SK-N-SH (cell line): ENCODE data around the gene RBM24. TPM values are rescaled to one million over a fixed set of nuclear protein-coding genes. Genes with fewer than 3 reads are reported as not detected.

Experiments used
- CTCF ChIA-PET: fragments of 300-600, 350-600 bp; formaldehyde crosslinking; extraction: SDS; loops from one replicate; lab custom pipeline; 2021; lab: Yijun Ruan, JAX
- POLR2A ChIA-PET: fragments of 350-600 bp; sonication (Branson Sonifier 250); formaldehyde crosslinking; extraction: SDS; loops from one replicate; lab custom pipeline; 2020; ENCODE audit warnings: antibody characterized with exemption, inconsistent platforms; lab: Yijun Ruan, JAX
- DNase-seq: peaks from one replicate; pipeline ENCODE4 v3.0.0; 2012
- H2AFZ ChIP-seq: fragments of 200-600 bp; sonication (generic); 2 replicates; pipeline ENCODE4 v1.8.1; 2016; ENCODE audit warnings: antibody characterized with exemption, mild to moderate bottlenecking, low read depth
- H3F3A ChIP-seq: fragments of 200-600 bp; sonication (generic); replicated peaks from 2 replicates; pipeline ENCODE3; 2016; ENCODE audit warnings: antibody characterized with exemption, mild to moderate bottlenecking; ENCODE audit not compliant: insufficient read depth
- H3K27ac ChIP-seq, 2 experiments: fragments of 200-500 bp in 1 of 2; fragments of 200-600 bp in 1 of 2; sonication (Bioruptor generic) in 1 of 2; sonication (generic), shearing (Covaris generic) in 1 of 2; 2 replicates each; pipeline versions ENCODE4 v1.5.1 to v1.6.1; 2014 to 2016; ENCODE audit warnings: low read depth in 2 of 2, inconsistent platforms in 1 of 2, low read length in 1 of 2, mild to moderate bottlenecking in 1 of 2, mixed read lengths in 1 of 2
- H3K27me3 ChIP-seq: fragments of 200-600 bp; sonication (generic), shearing (Covaris generic); 2 replicates; pipeline ENCODE4 v1.6.1; 2016; ENCODE audit warnings: mixed run types; ENCODE audit not compliant: insufficient read depth
- H3K36me3 ChIP-seq, 2 experiments: fragments of 200-500 bp in 1 of 2; fragments of 200-600 bp in 1 of 2; sonication (Bioruptor generic) in 1 of 2; sonication (generic) in 1 of 2; replicated peaks in 1 of 2; 2 replicates each; pipeline versions ENCODE3 to v1.5.1; 2014 to 2016; ENCODE audit warnings: low read length in 1 of 2, mild to moderate bottlenecking in 1 of 2; ENCODE audit not compliant: insufficient read depth in 2 of 2, control insufficient read depth in 1 of 2
- H3K4me1 ChIP-seq, 2 experiments: fragments of 200-500 bp in 1 of 2; fragments of 200-600 bp in 1 of 2; sonication (Bioruptor generic) in 1 of 2; sonication (generic), shearing (Covaris generic) in 1 of 2; 2 replicates each; pipeline versions ENCODE4 v1.5.1 to v1.6.1; 2014 to 2016; ENCODE audit warnings: low read depth in 1 of 2, low read length in 1 of 2, mixed run types in 1 of 2; ENCODE audit not compliant: insufficient read depth in 2 of 2, control insufficient read depth in 1 of 2
- H3K4me2 ChIP-seq: fragments of 200-600 bp; sonication (generic), shearing (Covaris generic); 2 replicates; pipeline ENCODE4 v1.6.1; 2017; ENCODE audit warnings: mixed run types
- H3K4me3 ChIP-seq, 2 experiments: fragments of 200-500 bp in 1 of 2; fragments of 200-600 bp in 1 of 2; sonication (Bioruptor generic) in 1 of 2; sonication (generic), shearing (Covaris generic) in 1 of 2; 2 replicates each; pipeline versions ENCODE4 v1.5.1 to v1.8.1; 2014 to 2016; ENCODE audit warnings: low read depth in 2 of 2, inconsistent platforms in 1 of 2, low read length in 1 of 2, mild to moderate bottlenecking in 1 of 2, mixed read lengths in 1 of 2, moderate library complexity in 1 of 2
- H3K79me2 ChIP-seq: fragments of 200-600 bp; sonication (generic); 2 replicates; pipeline ENCODE4 v1.8.1; 2017; ENCODE audit warnings: mild to moderate bottlenecking; ENCODE audit not compliant: insufficient read depth
- H3K9ac ChIP-seq: fragments of 200-600 bp; sonication (generic); 2 replicates; pipeline ENCODE4 v1.6.1; 2017; ENCODE audit warnings: mixed run types
- H3K9me2 ChIP-seq: fragments of 200-600 bp; sonication (generic); 2 replicates; pipeline ENCODE4 v1.6.1; 2017; ENCODE audit warnings: mixed run types
- H3K9me3 ChIP-seq: fragments of 200-600 bp; sonication (generic); 2 replicates; pipeline ENCODE4 v1.6.1; 2017; ENCODE audit warnings: mixed run types, mild to moderate bottlenecking, moderate library complexity
- H4K20me1 ChIP-seq: fragments of 200-600 bp; sonication (generic); 2 replicates; pipeline ENCODE4 v1.6.1; 2017; ENCODE audit warnings: mild to moderate bottlenecking, mixed run types; ENCODE audit not compliant: insufficient read depth
- CHD2 ChIP-seq: fragments of 150-350 bp; IDR thresholded peaks from 2 replicates; pipeline ENCODE4 v1.6.1; 2018; ENCODE audit warnings: low read length; ENCODE audit not compliant: partially characterized antibody
- ELF1 ChIP-seq: IDR thresholded peaks from 2 replicates; pipeline ENCODE4 v1.4.0; 2012
- EZH2phosphoT487 ChIP-seq: fragments of 200-600 bp; sonication (generic); IDR thresholded peaks from 2 replicates; pipeline ENCODE4 v1.6.1; 2017; ENCODE audit warnings: low read depth, mixed run types, mild to moderate bottlenecking, antibody characterized with exemption, moderate library complexity, borderline replicate concordance
- FOSL2 ChIP-seq: IDR thresholded peaks from 2 replicates; pipeline ENCODE4 v1.4.0; 2012; ENCODE audit warnings: low read depth, mild to moderate bottlenecking, moderate library complexity, borderline replicate concordance
- GABPA ChIP-seq: IDR thresholded peaks from 2 replicates; pipeline ENCODE4 v1.4.0; 2012; ENCODE audit warnings: low read depth, mild to moderate bottlenecking
- GATA2 ChIP-seq: sonication (generic); formaldehyde crosslinking; IDR thresholded peaks from 2 replicates; pipeline ENCODE4 v1.5.0; 2020; ENCODE audit warnings: mild to moderate bottlenecking, missing genetic modification reagents
- JUND ChIP-seq: IDR thresholded peaks from 2 replicates; pipeline ENCODE4 v1.4.0; 2012
- MXI1 ChIP-seq: IDR thresholded peaks from 2 replicates; pipeline ENCODE4 v1.6.1; 2012; ENCODE audit warnings: mild to moderate bottlenecking, low read depth, low read length, improper control_type of control experiment
- NFIC ChIP-seq: IDR thresholded peaks from 2 replicates; pipeline ENCODE4 v1.4.0; 2012; ENCODE audit warnings: borderline replicate concordance
- RAD21 ChIP-seq: IDR thresholded peaks from 2 replicates; pipeline ENCODE4 v1.6.1; 2012; ENCODE audit warnings: mild to moderate bottlenecking, low read length
- RCOR1 ChIP-seq: fragments of 150-350 bp; IDR thresholded peaks from 2 replicates; pipeline ENCODE4 v1.6.1; 2017; ENCODE audit warnings: antibody characterized with exemption, low read length
- RFX5 ChIP-seq: IDR thresholded peaks from 2 replicates; pipeline ENCODE4 v1.6.1; 2012; ENCODE audit warnings: mild to moderate bottlenecking, improper control_type of control experiment, low read length
- TAF1 ChIP-seq: IDR thresholded peaks from 2 replicates; pipeline ENCODE4 v1.6.1; 2012; ENCODE audit warnings: low read depth, mild to moderate bottlenecking, low read length, moderate library complexity, borderline replicate concordance
- WGBS: methylation state at CpG from one replicate; pipeline ENCODE4 v1.1.6; 2017; ENCODE audit warnings: low lambda C conversion rate; 5-methylcytosine and 5-hydroxymethylcytosine counted together
- polyA plus RNA-seq, 3 experiments: library from polyadenylated mRNA; depleted of rRNA; stranded (reverse); fragments of >200 nt; gene quantifications; 2 replicates each; pipeline ENCODE4 v1.2.3, GENCODE V29; 2012
- TF ChIP-seq, protein P1 (sequence below): IDR thresholded peaks from 2 replicates; pipeline ENCODE4 v1.4.0; 2012; ENCODE audit warnings: low read depth, borderline replicate concordance
- TF ChIP-seq, protein P2 (sequence below): fragments of 150-350 bp; IDR thresholded peaks from 2 replicates; pipeline ENCODE4 v1.6.1; 2016; ENCODE audit warnings: mild to moderate bottlenecking, low read depth, low read length
- TF ChIP-seq, protein P3 (sequence below): fragments of 150-350 bp; IDR thresholded peaks from 2 replicates; pipeline ENCODE4 v1.6.1; 2017; ENCODE audit warnings: antibody characterized with exemption, low read length, low read depth, borderline replicate concordance
- TF ChIP-seq, protein P4 (sequence below): fragments of 200-600 bp; sonication (generic); IDR thresholded peaks from 2 replicates; pipeline ENCODE4 v1.6.1; 2017; ENCODE audit warnings: antibody characterized with exemption, mild to moderate bottlenecking, moderate library complexity

RBM24 gene
- polyA plus RNA-seq, 1 of the 3 experiments (the other 2 are of a cell fraction): 0.20 TPM

DNA sequence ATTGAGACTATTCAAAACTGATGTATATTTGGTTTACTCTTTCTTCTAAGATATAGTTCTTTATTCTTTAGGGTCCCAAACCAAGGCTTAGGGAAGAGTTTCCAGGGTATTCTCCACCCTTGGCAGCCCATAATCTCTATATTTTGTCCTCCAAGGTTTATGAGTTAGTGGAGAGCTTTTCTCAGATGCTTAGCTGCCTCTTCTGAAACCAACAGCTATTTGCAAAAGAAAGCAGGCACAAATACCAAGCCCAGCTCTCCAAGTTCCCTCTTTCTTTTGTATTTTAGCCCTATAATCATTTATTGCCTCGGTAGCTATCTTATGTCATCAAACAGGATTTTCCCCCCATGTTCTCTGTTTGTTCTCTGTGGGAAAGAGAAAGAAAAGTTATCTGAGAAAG lies 39.1 kb upstream of the RBM24 start:
- no peaks in the 10 kb centered on the region for H3K27me3 ChIP-seq
- 0 out of 2 replicates have a peak, but pooled peaks cover 3% of the 10 kb centered on the region for H3K9me3 ChIP-seq
- TF ChIP-seq, protein P1, sequence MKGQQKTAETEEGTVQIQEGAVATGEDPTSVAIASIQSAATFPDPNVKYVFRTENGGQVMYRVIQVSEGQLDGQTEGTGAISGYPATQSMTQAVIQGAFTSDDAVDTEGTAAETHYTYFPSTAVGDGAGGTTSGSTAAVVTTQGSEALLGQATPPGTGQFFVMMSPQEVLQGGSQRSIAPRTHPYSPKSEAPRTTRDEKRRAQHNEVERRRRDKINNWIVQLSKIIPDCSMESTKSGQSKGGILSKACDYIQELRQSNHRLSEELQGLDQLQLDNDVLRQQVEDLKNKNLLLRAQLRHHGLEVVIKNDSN: no peak
- TF ChIP-seq, protein P2, sequence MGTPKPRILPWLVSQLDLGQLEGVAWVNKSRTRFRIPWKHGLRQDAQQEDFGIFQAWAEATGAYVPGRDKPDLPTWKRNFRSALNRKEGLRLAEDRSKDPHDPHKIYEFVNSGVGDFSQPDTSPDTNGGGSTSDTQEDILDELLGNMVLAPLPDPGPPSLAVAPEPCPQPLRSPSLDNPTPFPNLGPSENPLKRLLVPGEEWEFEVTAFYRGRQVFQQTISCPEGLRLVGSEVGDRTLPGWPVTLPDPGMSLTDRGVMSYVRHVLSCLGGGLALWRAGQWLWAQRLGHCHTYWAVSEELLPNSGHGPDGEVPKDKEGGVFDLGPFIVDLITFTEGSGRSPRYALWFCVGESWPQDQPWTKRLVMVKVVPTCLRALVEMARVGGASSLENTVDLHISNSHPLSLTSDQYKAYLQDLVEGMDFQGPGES: no peak
- TF ChIP-seq EZH2phosphoT487 (no peak), MXI1 (no peak), ELF1 (no peak), GATA2 (CRISPR knock-in tag) (no peak), RFX5 (no peak), NFIC (no peak), FOSL2 (no peak), TAF1 (no peak), RCOR1 (no peak), GABPA (no peak), RAD21 (no peak), JUND (no peak), CHD2 (no peak)
- TF ChIP-seq, protein P3, sequence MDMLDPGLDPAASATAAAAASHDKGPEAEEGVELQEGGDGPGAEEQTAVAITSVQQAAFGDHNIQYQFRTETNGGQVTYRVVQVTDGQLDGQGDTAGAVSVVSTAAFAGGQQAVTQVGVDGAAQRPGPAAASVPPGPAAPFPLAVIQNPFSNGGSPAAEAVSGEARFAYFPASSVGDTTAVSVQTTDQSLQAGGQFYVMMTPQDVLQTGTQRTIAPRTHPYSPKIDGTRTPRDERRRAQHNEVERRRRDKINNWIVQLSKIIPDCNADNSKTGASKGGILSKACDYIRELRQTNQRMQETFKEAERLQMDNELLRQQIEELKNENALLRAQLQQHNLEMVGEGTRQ: no peak
- TF ChIP-seq, protein P4, sequence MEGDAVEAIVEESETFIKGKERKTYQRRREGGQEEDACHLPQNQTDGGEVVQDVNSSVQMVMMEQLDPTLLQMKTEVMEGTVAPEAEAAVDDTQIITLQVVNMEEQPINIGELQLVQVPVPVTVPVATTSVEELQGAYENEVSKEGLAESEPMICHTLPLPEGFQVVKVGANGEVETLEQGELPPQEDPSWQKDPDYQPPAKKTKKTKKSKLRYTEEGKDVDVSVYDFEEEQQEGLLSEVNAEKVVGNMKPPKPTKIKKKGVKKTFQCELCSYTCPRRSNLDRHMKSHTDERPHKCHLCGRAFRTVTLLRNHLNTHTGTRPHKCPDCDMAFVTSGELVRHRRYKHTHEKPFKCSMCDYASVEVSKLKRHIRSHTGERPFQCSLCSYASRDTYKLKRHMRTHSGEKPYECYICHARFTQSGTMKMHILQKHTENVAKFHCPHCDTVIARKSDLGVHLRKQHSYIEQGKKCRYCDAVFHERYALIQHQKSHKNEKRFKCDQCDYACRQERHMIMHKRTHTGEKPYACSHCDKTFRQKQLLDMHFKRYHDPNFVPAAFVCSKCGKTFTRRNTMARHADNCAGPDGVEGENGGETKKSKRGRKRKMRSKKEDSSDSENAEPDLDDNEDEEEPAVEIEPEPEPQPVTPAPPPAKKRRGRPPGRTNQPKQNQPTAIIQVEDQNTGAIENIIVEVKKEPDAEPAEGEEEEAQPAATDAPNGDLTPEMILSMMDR: no peak
- CTCF ChIA-PET: interaction anchor here (1.5 kb wide), 1 partner anchor 11 kb away, joined by 3 read pairs; no protein-coding TSS in a partner anchor
- no peak overlapping the region for H2AFZ ChIP-seq
- DNase-seq: no peak
- 3% methylated on average over 1 of the region's 1 CpG for WGBS
- no peaks in the 10 kb centered on the region for H3K36me3 ChIP-seq
- POLR2A ChIA-PET: no interaction called here
- H3K4me3 ChIP-seq: no peak overlapping the region
- H3K4me1 ChIP-seq: no peaks in the 10 kb centered on the region
- H3K27ac ChIP-seq: no peak overlapping the region
- no peak overlapping the region for H3K9ac ChIP-seq
- no peak overlapping the region for H3K4me2 ChIP-seq
- no peaks in the 10 kb centered on the region for H3K79me2 ChIP-seq
- no peaks in the 10 kb centered on the region for H3F3A ChIP-seq
- H3K9me2 ChIP-seq: no peaks in the 10 kb centered on the region
- no peaks in the 10 kb centered on the region for H4K20me1 ChIP-seq
